ENCODE measurements around the gene SLC35D3.
"Not testable (repeated sequence)": the region's sequence is repeated elsewhere in the genome, so short reads cannot be mapped to it uniquely, and the experiment has no call there.

Gene SLC35D3, protein sequence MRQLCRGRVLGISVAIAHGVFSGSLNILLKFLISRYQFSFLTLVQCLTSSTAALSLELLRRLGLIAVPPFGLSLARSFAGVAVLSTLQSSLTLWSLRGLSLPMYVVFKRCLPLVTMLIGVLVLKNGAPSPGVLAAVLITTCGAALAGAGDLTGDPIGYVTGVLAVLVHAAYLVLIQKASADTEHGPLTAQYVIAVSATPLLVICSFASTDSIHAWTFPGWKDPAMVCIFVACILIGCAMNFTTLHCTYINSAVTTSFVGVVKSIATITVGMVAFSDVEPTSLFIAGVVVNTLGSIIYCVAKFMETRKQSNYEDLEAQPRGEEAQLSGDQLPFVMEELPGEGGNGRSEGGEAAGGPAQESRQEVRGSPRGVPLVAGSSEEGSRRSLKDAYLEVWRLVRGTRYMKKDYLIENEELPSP

DNA sequence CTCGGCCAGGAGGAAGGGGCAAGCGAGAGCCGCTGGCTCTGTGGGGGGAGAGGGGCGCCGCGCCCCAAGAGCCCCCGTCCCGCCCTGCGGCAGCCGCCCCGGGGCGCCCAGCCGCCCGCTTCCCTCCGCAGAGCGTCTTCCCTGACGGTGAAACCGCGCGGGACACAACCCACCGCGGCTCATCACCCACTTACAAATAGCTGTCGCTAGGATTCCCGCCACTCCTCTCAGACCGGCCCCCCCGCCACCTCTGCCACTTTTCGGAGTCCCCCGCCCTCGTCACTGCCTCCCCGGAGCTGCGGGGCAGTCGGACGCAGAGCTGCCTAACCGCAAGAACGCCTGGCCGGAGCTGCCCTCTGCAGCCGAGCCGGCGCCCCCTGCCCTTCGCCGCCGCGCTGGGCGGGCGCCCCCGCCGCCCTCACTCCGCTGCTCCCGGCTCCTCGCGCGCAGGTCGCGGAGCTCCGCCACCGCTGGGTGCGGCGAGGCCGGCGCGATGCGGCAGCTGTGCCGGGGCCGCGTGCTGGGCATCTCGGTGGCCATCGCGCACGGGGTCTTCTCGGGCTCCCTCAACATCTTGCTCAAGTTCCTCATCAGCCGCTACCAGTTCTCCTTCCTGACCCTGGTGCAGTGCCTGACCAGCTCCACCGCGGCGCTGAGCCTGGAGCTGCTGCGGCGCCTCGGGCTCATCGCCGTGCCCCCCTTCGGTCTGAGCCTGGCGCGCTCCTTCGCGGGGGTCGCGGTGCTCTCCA lies at the start of gene SLC35D3:
TSS of gene SLC35D3 (plus strand) at position 366 of the 749 bp plus-strand sequence. CDS start at position 494, 128 bp downstream.
- no peak for DNase-seq

- no peak for DNase-seq
Measured at GRCh38 chr6:136873748-136874147, 48.4 kb upstream of the SLC35D3 start.

GRCh38 chr6:136876469-136876868 lies 45.6 kb upstream of the SLC35D3 start:
- DNase-seq = not testable (repeated sequence)

DNA sequence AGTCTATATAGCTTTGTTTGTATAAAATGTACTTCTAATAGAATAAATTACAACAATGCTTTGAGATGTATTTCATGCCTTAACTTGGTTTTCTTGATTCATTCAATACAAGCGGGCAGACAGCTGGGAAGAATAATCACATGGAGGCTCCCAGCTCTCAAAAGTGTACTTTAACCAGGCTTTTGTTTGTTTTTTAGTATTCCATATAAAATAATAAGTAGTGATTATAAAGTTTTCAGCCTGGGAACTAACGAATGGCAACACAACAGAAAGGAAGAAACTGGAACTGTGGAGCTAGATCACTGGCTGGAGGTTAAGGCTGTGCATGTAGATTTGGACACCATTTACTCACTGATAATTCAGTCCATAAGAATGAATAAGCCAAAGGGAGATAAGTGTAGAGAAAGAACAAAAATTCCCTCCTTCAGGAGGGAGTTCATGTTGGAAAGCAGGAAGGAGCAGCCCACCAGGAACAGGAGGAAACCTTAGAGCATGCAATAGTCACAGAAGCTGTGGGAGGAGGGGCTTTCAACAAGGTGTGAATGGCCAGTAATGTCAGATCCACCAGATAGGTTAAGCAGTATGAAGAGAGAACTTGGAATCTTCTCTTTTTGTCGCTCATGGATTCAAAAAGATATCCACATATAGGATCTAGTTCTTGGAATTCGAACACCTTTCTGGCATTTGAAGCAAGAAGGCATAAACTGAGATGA lies 41.2 kb upstream of the SLC35D3 start:
- no peak for DNase-seq

DNA sequence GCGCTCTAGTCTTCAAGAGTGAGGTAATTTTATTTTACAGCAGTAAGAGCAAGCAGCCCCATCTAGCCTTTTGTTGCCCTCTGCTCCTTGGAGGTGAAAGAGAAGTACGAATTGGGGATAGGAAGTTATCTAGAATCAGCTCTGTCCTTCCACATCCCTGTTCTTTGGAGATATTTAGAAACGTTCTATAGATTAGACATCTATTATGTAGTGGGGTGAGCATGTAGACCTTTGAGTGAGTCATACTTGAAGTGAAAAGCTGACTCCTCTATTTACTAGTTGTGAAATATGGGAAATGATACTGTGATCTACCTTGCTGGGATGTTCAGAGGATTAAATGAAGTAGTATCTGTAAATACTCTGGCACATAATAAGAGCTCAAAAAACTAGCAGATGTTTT lies 36.0 kb upstream of the SLC35D3 start:
- DNase-seq = no peak

DNA sequence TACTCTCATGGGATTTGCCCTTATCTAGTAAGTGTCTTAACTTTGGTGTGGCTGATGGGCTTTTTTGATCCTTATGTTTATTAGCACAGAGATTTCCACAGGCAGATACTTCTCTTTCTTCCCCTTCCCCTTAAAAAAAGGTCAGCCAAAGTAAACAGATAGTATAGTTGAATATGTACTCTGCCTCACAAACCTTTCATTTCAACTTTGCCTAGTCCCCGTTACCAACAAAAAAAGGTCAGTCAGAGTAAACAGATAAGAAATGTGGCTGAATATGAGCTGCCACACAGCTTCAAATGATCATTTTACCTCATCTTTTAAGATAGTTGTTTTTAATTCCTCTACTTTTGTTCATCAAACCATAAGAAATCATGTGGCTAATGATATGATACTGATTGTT lies 34.1 kb upstream of the SLC35D3 start:
- DNase-seq = no peak

GRCh38 chr6:136889271-136890193 lies 32.6 kb upstream of the SLC35D3 start:
- no peak for DNase-seq

- no peak for DNase-seq
Measured at GRCh38 chr6:136890194-136890839, 31.8 kb upstream of the SLC35D3 start.

DNA sequence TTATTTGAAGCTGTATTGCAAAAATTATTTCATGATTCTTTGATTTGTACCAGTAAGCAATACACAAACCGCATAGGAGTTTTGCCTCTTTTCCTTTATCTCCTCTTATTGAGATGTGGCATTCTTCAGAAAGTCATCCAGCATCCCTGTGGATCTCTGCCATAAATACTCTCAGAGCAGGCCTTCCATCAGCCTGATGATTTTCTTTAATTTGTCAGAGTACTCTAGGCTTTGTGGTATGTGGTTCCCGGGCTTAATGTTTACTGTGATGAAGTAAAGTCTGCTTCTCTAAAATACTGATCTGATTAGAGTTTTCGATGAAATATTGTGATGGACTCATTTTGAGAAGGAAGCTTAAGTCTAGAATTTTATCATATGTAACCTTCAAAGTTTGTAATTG lies 31.1 kb upstream of the SLC35D3 start:
- DNase-seq = no peak

DNA sequence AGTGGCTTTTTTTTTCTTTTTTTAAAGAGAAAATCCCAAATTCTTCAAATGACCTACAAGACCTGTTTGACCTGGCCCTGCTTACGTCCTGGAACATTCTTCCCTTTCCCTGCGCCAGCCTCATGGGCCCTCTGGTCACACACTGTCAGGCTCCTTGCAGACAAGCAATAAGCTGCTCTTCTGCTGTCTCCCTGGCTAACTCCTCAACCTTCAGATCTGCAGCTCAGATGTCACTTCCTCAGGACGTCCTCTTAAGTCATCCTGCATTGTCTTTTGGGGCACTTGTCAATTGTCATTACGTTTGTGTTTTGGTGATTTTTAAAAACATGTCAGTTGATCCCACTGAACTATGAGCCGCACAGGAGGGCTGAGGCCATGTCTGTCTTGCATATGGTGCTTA lies 28.9 kb upstream of the SLC35D3 start:
- DNase-seq = no peak

DNA sequence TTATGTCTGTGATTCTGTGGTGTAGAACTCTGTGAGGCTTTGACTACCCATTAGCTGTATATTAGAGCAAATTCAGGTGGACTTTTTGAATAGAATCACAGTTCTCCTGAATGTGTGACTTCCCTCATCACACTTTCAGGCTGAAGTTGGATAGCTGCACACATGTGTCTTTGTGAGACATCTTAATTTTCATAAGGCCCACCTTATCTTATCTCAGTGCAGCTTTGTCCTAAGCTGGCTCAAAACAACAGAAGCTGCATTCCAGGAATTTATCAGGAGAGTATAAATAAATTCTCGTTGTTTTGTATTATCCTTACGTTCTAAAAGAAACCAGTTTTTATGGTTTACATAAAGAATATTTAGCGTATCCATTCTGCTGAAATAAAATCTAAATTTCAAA lies 26.2 kb upstream of the SLC35D3 start:
- DNase-seq = no peak

- DNase-seq = no peak
Measured at GRCh38 chr6:136897071-136897470, 25.0 kb upstream of the SLC35D3 start.

GRCh38 chr6:136901212-136901784 lies 20.8 kb upstream of the SLC35D3 start:
- no peak for DNase-seq

GRCh38 chr6:136904477-136904876 lies 17.6 kb upstream of the SLC35D3 start:
- DNase-seq = not testable (repeated sequence)

- DNase-seq = no peak
Measured at GRCh38 chr6:136914947-136915346, 7.2 kb upstream of the SLC35D3 start.

DNA sequence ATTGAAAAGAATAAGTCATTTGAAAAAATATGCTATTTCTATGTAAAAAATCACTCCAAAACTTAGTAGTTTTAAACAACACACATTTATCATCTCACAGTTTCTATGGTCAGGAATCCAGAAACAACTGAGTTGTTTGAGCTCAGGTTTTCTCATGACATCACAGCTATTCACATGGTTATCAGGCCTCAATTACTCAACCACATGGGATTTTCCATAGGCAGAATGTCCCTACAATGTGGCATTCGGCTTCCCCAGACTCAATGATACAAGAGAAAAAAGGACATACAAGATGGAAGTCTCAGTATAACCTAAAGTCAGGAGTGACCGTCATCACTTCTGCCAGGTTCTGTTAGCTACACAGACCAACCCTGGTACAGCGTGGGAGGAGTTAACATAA lies 3.4 kb upstream of the SLC35D3 start:
- DNase-seq = no peak

GRCh38 chr6:136920216-136920615 lies 1.9 kb upstream of the SLC35D3 start:
- DNase-seq = no peak

- no peak for DNase-seq
Measured at GRCh38 chr6:136920671-136921380, 1.3 kb upstream of the SLC35D3 start.

- no peak for DNase-seq
Measured at GRCh38 chr6:136921381-136921935, 643 bp upstream of the SLC35D3 start.

GRCh38 chr6:136922685-136923006 lies 545 bp downstream of the SLC35D3 start:
- no peak for DNase-seq

Data from CD4-positive, alpha-beta T cell treated with Interleukin-15 for 1 hour (primary cell).